ENCODE measurements around the gene GSTM1.

DNA sequence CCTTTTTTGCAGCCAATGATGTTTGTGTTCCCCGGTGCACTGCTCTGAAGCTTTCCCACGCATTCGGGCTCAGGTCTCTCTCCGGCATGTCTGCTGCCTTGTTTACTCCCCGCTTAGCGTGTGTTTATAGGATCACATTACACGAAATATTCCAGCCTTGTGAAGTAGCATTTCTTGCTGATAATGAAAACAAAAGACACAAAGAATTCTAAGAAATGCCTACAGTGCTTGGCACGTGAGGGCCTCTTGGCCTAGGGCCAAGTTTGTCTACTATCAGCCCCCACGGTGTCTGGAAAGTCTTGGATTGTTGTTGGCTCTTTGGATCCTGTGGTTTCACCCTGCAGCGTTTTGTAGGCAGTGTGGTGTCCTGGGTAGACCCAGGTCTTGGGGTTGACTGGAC, 42.9 kb upstream of the GSTM1 start:
- no peak for TF ChIP-seq CTCF (IDR thresholded peaks at IDR 0.05)
- no peak for TF ChIP-seq POLR2A (IDR thresholded peaks at IDR 0.05)

Data from thyroid gland (tissue), 4 donors.